HL-60 (cell line): ENCODE results near the gene CDKN2B-AS1.

Experiments
- CTCF ChIP-seq: IDR thresholded peaks from one replicate; pipeline ENCODE4 v1.5.1; 2011; ENCODE audit warnings: low read length, control low read depth, inconsistent platforms; ENCODE audit not compliant: insufficient read depth
- POLR2AphosphoS5 ChIP-seq: IDR thresholded peaks from 2 replicates; pipeline ENCODE4 v1.6.1; 2012; ENCODE audit warnings: low read depth

DNA sequence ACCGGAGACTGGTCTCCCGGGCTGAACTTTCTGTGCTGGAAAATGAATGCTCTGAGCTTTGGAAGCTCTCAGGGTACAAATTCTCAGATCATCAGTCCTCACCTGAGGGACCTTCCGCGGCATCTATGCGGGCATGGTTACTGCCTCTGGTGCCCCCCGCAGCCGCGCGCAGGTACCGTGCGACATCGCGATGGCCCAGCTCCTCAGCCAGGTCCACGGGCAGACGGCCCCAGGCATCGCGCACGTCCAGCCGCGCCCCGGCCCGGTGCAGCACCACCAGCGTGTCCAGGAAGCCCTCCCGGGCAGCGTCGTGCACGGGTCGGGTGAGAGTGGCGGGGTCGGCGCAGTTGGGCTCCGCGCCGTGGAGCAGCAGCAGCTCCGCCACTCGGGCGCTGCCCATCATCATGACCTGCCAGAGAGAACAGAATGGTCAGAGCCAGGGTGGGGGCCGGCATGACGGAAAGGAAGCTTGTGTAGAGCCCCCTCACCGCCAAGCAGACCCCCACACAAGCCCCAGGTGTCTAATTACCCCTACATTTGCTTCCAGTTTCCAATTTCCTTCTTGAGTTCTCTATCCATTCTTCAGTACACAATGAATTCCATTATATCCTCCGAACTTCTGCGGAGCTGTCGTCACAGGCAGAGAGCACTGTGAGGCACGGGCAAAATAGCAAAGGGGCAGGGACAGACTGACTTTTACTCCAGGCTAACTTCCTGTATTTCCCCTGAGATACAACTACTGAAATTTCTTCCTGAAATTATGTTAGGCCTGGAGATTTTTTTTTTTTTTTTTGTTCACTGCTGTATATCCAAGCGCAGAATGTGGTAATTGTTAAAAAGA lies 23.6 kb upstream of the CDKN2B-AS1 start:
- no peak for TF ChIP-seq CTCF
- no peak for TF ChIP-seq POLR2AphosphoS5
